SU-DHL-6 (cell line): ENCODE results near the gene ACOX3.

Experiments used
- H2AFZ ChIP-seq: fragments of 200-600 bp; sonication (generic); 2 replicates; pipeline ENCODE4 v1.6.1; 2014; ENCODE audit warnings: low read depth, mild to moderate bottlenecking, moderate library complexity, mixed read lengths, antibody characterized with exemption, low read length; ENCODE audit not compliant: severe bottlenecking
- H3F3A ChIP-seq: fragments of 200-600 bp; shearing (Covaris generic); 2 replicates; pipeline ENCODE4 v1.6.0; 2016; ENCODE audit warnings: antibody characterized with exemption, mild to moderate bottlenecking; ENCODE audit not compliant: insufficient read depth
- H3K27ac ChIP-seq: fragments of 200-600 bp; sonication (generic); 2 replicates; pipeline ENCODE4 v1.5.1; 2016; ENCODE audit warnings: low read depth, mild to moderate bottlenecking, low read length, moderate library complexity, mixed read lengths
- H3K27me3 ChIP-seq: fragments of 200-600 bp; sonication (generic), shearing (Covaris generic); 2 replicates; pipeline ENCODE4 v1.6.0; 2014; ENCODE audit warnings: mild to moderate bottlenecking, low read length
- H3K36me3 ChIP-seq: fragments of 200-600 bp; sonication (generic); 2 replicates; pipeline ENCODE4 v1.6.1; 2014; ENCODE audit warnings: mild to moderate bottlenecking, low read length, mixed read lengths
- H3K4me2 ChIP-seq: fragments of 300-600, 200-600 bp; shearing (Covaris generic), sonication (generic); 2 replicates; pipeline ENCODE4 v1.6.0; 2014; ENCODE audit warnings: low read length, low read depth, mild to moderate bottlenecking; ENCODE audit not compliant: poor library complexity, severe bottlenecking
- H3K4me3 ChIP-seq: fragments of 200-600 bp; sonication (generic); 2 replicates; pipeline ENCODE4 v1.5.1; 2014; ENCODE audit warnings: antibody characterized with exemption, low read length, mild to moderate bottlenecking, mixed read lengths; ENCODE audit not compliant: insufficient read depth, poor library complexity, severe bottlenecking
- H3K79me2 ChIP-seq: fragments of 200-600 bp; sonication (generic); 2 replicates; pipeline ENCODE4 v1.6.1; 2014; ENCODE audit warnings: mild to moderate bottlenecking, low read length, moderate library complexity; ENCODE audit not compliant: insufficient read depth
- H3K9ac ChIP-seq: fragments of 200-600 bp; sonication (generic); 2 replicates; pipeline ENCODE4 v1.7.0; 2014; ENCODE audit warnings: mild to moderate bottlenecking, low read length
- H3K9me2 ChIP-seq: fragments of 200-600 bp; sonication (generic); replicated peaks from 2 replicates; pipeline ENCODE4 v1.6.1; 2014; ENCODE audit warnings: low read length; ENCODE audit not compliant: insufficient read depth
- H3K9me3 ChIP-seq: fragments of 200-600 bp; sonication (generic); 2 replicates; pipeline ENCODE4 v1.6.1; 2014; ENCODE audit warnings: low read length, mixed read lengths; ENCODE audit not compliant: insufficient read depth
- H4K20me1 ChIP-seq: fragments of 200-600 bp; sonication (generic); 2 replicates; pipeline ENCODE4 v1.6.1; 2014; ENCODE audit warnings: low read depth, mild to moderate bottlenecking, antibody characterized with exemption, low read length, moderate library complexity, mixed read lengths
- EZH2phosphoT487 ChIP-seq: fragments of 200-600 bp; sonication (generic), shearing (Covaris generic); conservative IDR thresholded peaks from 2 replicates; pipeline ENCODE4 v1.6.1; 2018; ENCODE audit warnings: mild to moderate bottlenecking, antibody characterized with exemption, low read length, moderate library complexity, mixed read lengths
- TF ChIP-seq, protein P1 (sequence below): fragments of 200-600 bp; sonication (generic); IDR thresholded peaks from one replicate; pipeline ENCODE4 v1.5.1; 2017; ENCODE audit warnings: antibody characterized with exemption, mild to moderate bottlenecking, low read length, moderate library complexity; ENCODE audit not compliant: insufficient read depth, poor library complexity, severe bottlenecking

The ACOX3 gene

DNA sequence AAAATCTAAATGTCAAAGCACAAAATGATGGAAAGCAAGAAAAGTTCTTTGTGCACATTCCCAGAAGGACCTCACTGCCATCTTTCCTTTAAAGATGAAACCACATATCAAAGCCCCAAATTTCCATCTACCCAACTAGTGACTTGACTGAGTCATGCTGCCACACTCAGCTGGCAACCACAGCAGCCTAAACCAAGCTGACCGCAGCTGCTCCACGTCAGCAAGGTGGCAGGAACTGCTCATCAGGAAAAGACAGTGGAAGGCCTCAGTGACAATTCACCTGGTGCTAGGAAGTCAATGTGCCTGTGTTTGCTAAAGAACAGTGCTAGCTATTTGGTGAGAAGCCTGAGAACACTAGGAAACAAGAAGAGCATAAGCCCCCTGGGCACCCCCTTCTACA is 26.1 kb downstream of the ACOX3 start:
- no peak overlapping the region for H3K4me2 ChIP-seq
- TF ChIP-seq EZH2phosphoT487, result no peak
- TF ChIP-seq, protein P1, sequence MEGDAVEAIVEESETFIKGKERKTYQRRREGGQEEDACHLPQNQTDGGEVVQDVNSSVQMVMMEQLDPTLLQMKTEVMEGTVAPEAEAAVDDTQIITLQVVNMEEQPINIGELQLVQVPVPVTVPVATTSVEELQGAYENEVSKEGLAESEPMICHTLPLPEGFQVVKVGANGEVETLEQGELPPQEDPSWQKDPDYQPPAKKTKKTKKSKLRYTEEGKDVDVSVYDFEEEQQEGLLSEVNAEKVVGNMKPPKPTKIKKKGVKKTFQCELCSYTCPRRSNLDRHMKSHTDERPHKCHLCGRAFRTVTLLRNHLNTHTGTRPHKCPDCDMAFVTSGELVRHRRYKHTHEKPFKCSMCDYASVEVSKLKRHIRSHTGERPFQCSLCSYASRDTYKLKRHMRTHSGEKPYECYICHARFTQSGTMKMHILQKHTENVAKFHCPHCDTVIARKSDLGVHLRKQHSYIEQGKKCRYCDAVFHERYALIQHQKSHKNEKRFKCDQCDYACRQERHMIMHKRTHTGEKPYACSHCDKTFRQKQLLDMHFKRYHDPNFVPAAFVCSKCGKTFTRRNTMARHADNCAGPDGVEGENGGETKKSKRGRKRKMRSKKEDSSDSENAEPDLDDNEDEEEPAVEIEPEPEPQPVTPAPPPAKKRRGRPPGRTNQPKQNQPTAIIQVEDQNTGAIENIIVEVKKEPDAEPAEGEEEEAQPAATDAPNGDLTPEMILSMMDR, result no peak
- H4K20me1 ChIP-seq, result no peaks in the 10 kb centered on the region
- H3K9me3 ChIP-seq, result no peaks in the 10 kb centered on the region
- no peaks in the 10 kb centered on the region for H3K9me2 ChIP-seq
- H3F3A ChIP-seq, result no peaks in the 10 kb centered on the region
- H3K27me3 ChIP-seq, result no peaks in the 10 kb centered on the region
- H3K9ac ChIP-seq, result no peak overlapping the region
- H3K4me3 ChIP-seq, result no peak overlapping the region
- H3K27ac ChIP-seq, result no peak overlapping the region
- no peak overlapping the region for H2AFZ ChIP-seq
- H3K79me2 ChIP-seq, result no peaks in the 10 kb centered on the region
- no peaks in the 10 kb centered on the region for H3K36me3 ChIP-seq

DNA sequence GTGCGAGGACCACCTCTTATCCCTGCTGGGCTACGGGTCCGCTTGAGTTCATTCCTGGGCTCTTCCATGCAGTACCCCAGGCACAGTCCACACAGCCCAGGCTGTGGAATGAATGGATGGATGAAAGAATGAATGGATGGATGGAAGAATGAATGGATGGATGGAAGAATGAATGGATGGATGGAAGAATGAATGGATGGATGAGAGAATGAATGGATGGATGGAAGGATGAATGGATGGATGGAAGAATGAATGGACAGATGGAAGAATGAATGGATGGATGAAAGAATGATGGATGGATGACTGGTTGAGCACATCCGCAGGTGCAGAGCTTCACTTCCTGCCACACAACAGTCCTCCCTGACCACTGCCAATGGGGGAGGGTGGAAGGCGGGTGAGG is 28.2 kb downstream of the ACOX3 start:
- Histone ChIP-seq H3K79me2 (no peaks in the 10 kb centered on the region), H3K4me3 (no peak overlapping the region), H3K27me3 (no peaks in the 10 kb centered on the region), H3K36me3 (no peaks in the 10 kb centered on the region), H3K27ac (no peak overlapping the region), H3K9ac (no peak overlapping the region), H2AFZ (no peak overlapping the region), H4K20me1 (no peaks in the 10 kb centered on the region), H3K9me2 (no peaks in the 10 kb centered on the region), H3K9me3 (no peaks in the 10 kb centered on the region), H3F3A (no peaks in the 10 kb centered on the region), H3K4me2 (no peak overlapping the region)
- TF ChIP-seq, protein P1, result no peak
- TF ChIP-seq EZH2phosphoT487, result no peak

DNA sequence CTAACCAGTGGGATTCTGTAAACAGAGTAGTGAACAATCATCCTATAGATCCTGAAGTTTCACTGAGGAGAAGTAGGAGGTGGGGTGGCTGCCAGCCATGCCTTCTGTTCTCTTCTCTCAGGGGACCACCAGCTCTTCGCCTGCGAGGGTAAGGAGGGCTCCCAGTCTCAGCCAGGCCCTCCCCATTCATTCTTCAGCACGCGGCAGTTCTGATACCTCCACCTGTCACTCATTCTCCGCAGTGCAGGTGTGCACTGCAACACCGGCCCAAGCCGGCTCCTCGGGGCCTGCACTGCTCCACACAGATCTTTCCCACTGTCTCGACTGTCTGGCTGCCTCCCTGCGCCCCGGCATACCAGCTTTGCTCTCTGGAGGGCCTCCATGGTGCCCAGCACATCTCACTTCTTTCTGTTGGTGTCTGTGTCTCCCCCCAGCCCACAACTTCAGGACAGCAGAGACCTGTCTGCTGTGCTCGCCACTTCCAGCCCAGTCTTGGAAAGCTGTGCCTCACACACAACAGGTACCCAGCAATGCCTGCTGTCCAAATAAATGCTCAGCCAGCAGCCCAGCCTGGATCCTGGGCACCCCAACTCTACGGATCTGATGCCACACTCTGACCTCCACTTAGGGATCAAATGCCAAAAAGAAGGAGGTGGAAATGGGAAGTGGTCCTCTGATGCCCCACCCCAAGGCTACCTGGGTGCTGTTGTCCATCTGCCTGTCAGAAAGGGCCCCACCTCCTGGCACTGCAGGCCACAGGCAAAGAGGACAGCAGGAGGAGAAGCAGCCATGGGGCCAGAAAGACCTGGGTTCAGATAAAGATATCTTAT is 29.0 kb downstream of the ACOX3 start:
- H3K4me2 ChIP-seq, result no peak overlapping the region
- no peaks in the 10 kb centered on the region for H3K9me3 ChIP-seq
- H3K9ac ChIP-seq, result no peak overlapping the region

More for the DNA sequence above, 29.0 kb downstream of the ACOX3 start:
- H3K9me2 ChIP-seq, result no peaks in the 10 kb centered on the region
- H3K27me3 ChIP-seq, result no peaks in the 10 kb centered on the region
- no peak overlapping the region for H3K27ac ChIP-seq
- H3K79me2 ChIP-seq, result no peaks in the 10 kb centered on the region
- H4K20me1 ChIP-seq, result no peaks in the 10 kb centered on the region
- TF ChIP-seq, protein P1, result no peak
- TF ChIP-seq EZH2phosphoT487, result no peak
- H3K4me3 ChIP-seq, result no peak overlapping the region
- H2AFZ ChIP-seq, result no peak overlapping the region
- no peaks in the 10 kb centered on the region for H3F3A ChIP-seq
- H3K36me3 ChIP-seq, result no peaks in the 10 kb centered on the region
